ENCODE results near the gene ADIPOR2.

ADIPOR2 gene

DNA sequence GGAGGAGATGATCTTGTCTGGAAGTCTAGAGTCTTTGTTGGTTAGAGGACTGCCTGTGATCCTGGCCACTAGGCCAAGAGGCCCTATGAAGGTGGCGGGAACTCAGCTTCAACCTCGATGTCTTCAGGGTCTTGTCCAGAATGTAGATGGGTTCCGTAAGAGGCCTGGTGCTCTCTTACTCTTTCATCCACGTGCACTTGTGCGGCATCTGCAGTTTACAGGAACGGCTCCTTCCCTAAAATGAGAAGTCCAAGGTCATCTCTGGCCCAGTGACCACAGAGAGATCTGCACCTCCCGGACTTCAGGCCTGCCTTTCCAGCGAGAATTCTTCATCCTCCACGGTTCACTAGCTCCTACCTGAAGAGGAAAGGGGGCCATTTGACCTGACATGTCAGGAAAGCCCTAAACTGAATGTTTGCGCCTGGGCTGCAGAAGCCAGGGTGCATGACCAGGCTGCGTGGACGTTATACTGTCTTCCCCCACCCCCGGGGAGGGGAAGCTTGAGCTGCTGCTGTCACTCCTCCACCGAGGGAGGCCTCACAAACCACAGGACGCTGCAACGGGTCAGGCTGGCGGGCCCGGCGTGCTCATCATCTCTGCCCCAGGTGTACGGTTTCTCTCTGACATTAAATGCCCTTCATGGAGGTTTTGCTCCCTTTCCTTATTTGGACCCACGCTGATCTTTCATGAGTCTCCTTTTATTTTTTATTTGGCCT, 44.1 kb upstream of the ADIPOR2 start:
- no peak overlapping the region for H3K4me3 ChIP-seq (ENCODE audit: low read length)
- TF ChIP-seq, protein P1, sequence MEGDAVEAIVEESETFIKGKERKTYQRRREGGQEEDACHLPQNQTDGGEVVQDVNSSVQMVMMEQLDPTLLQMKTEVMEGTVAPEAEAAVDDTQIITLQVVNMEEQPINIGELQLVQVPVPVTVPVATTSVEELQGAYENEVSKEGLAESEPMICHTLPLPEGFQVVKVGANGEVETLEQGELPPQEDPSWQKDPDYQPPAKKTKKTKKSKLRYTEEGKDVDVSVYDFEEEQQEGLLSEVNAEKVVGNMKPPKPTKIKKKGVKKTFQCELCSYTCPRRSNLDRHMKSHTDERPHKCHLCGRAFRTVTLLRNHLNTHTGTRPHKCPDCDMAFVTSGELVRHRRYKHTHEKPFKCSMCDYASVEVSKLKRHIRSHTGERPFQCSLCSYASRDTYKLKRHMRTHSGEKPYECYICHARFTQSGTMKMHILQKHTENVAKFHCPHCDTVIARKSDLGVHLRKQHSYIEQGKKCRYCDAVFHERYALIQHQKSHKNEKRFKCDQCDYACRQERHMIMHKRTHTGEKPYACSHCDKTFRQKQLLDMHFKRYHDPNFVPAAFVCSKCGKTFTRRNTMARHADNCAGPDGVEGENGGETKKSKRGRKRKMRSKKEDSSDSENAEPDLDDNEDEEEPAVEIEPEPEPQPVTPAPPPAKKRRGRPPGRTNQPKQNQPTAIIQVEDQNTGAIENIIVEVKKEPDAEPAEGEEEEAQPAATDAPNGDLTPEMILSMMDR (conservative IDR thresholded peaks at IDR 0.05; ENCODE audit: low read length): no peak
- DNase-seq (ENCODE audit: low read depth): no peak

DNA sequence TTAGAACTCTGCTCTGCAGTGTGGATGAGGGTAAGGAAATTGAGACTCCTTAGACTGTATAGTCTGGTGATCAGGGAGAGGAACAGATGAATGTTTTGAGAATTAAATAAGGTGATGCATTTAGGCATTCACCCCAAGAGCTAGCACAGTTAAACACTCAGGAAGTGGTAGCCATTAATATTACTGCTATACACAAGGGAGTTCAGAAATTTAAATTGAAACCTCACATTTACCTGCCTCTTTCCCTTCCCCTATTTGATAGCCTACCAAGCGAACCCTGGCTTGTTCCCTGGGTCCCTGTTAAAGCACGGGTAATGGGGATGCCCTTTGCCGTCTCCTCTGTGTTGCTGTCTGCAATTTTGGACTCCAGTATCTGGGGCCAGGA, 43.6 kb upstream of the ADIPOR2 start:
- TF ChIP-seq, protein P1 (conservative IDR thresholded peaks at IDR 0.05; ENCODE audit: low read length): no peak
- DNase-seq (ENCODE audit: low read depth): no peak
- H3K4me3 ChIP-seq (ENCODE audit: low read length): no peak overlapping the region

DNA sequence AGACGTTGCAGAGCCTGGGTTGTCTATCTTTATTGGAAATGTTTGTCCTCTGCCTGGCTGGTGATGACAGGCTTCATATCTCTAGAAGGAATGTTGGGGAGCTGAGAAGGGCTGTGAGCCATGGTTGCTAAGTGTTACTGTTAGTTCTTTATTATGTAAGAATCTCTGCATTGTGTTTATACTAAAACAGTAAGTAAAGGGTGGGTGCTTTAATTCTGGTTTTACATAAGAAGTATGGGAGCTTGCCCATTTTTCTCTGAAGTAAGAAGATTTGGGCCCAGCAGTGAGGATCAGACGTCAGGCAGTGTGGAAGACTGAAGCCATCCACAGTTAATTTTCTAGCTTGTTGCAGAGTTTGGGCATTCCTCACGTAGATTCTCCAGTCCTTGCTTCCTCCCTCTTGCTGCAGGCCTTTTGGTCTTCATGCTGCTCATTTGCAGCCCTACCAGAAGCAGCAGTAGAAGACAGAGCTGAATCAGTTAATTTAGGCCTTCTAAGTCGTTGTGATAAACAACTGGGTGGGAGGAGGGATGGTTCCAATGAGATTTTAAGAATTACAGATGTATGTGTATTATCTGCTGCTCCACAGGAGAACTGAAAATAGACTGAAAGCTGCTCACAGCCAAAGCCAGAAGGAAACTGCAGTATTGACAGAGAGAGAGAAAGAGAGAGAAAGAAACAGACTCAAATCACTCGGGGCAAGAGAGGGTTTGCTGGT, 40.5 kb upstream of the ADIPOR2 start:
- TF ChIP-seq, protein P1 (conservative IDR thresholded peaks at IDR 0.05; ENCODE audit: low read length): no peak
- DNase-seq (ENCODE audit: low read depth): peak; percentile 65
- H3K4me3 ChIP-seq (ENCODE audit: low read length): no peak overlapping the region

DNA sequence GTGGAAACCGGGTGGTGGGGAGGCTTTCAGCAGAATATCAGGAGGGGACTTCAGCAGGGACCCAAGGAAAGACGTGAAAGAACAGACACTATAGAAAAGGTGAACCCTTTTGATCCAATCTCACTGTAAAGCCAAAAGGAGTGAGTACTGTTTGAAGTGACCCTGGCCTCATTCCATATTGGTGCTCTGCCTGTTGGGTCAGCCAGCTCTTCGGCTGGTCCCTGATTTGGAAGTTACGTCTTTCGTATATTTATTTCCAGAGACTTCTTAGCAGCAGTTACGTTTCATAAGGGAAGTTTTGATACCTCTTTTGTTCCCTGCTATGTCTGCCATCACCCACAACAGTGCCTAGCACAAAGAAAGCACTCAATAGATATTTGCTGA, 39.9 kb upstream of the ADIPOR2 start:
- TF ChIP-seq, protein P1 (conservative IDR thresholded peaks at IDR 0.05; ENCODE audit: low read length): no peak
- no peak overlapping the region for H3K4me3 ChIP-seq (ENCODE audit: low read length)
- no peak for DNase-seq (ENCODE audit: low read depth)

DNA sequence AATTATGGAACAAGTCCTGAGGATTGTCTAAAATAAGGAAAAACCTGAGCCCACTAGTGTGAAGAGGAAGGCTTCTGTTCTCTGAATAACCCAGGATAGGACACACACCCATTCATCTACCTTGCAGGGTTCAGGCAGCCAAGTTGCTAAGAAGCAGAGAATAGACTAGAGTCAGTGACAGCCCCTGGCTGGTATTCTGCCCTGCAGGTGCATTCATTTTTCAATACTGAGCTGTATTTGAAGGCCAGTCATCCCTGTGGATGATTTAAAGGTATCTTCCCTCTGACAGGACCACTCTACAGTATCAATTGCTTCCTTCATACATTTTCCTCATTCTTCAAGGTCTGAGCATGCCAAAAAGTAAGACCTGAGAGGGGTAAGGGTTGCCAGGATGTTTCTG, 38.9 kb upstream of the ADIPOR2 start:
- no peak overlapping the region for H3K4me3 ChIP-seq (ENCODE audit: low read length)
- DNase-seq (ENCODE audit: low read depth): no peak
- TF ChIP-seq, protein P1 (conservative IDR thresholded peaks at IDR 0.05; ENCODE audit: low read length): no peak

DNA sequence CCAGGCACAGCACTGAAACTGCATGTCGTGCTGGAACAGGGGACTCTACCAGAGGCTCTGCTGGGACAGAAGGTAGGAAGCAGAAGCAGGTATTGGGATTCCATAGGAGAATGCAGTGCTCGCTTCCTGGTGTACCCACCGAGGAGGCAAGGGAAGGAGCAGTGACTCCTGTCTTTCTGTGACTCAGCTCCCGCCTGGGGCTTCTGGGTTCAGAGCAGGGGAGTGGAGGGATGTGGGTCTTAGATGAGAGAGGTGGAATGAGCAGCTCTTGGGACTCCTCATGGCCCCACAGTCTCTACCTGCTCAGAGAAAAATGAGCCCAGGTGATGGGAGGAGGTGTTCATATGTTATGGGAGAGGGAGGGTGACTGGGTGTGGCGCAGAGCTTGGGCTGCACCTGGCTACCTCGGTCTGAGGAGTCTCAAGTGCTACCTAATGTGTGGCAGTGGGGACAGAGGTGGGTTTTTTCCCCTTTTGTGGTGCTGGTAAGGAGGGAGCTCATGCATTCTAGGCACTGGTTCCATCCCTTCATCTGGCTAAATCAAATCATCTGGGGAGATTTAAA, 35.6 kb upstream of the ADIPOR2 start:
- no peak overlapping the region for H3K4me3 ChIP-seq (ENCODE audit: low read length)
- DNase-seq (ENCODE audit: low read depth): no peak
- TF ChIP-seq, protein P1 (conservative IDR thresholded peaks at IDR 0.05; ENCODE audit: low read length): no peak

DNA sequence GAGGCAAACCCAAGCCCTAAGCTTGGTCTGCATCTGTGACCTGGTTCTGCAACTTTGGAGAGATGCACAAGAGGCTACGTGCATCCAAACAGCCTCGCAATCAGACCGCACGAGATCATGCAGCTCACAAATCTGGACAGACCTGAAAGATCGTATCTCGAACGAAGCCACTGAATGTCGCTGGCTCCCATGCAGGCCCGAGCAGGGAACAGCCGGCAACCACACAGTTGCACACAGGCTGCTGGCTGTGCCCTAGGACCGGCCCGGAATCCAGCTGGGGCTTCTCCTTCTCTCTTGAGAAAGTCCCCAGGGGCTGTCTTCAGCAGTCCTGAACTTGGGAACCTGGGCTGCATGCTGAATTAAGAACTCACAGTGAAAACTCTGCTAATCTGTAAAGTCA, 34.0 kb upstream of the ADIPOR2 start:
- no peak for DNase-seq (ENCODE audit: low read depth)
- H3K4me3 ChIP-seq (ENCODE audit: low read length): no peak overlapping the region
- TF ChIP-seq, protein P1 (conservative IDR thresholded peaks at IDR 0.05; ENCODE audit: low read length): no peak
